ENCODE data around the gene ADNP. TPM values are rescaled to one million over a fixed set of nuclear protein-coding genes. Genes with fewer than 3 reads are reported as not detected.

The ADNP gene
- total RNA-seq, 3 donors from 2014 or later (not counting 1 experiment from before 2014, with no cell fraction given): 56.8 to 75.8 (median 66.8) TPM

- ATAC-seq (no peak), DNase-seq (no peak)
- TF ChIP-seq, protein P1, sequence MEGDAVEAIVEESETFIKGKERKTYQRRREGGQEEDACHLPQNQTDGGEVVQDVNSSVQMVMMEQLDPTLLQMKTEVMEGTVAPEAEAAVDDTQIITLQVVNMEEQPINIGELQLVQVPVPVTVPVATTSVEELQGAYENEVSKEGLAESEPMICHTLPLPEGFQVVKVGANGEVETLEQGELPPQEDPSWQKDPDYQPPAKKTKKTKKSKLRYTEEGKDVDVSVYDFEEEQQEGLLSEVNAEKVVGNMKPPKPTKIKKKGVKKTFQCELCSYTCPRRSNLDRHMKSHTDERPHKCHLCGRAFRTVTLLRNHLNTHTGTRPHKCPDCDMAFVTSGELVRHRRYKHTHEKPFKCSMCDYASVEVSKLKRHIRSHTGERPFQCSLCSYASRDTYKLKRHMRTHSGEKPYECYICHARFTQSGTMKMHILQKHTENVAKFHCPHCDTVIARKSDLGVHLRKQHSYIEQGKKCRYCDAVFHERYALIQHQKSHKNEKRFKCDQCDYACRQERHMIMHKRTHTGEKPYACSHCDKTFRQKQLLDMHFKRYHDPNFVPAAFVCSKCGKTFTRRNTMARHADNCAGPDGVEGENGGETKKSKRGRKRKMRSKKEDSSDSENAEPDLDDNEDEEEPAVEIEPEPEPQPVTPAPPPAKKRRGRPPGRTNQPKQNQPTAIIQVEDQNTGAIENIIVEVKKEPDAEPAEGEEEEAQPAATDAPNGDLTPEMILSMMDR (IDR thresholded peaks at IDR 0.05): no peak
- Histone ChIP-seq H3K9me3 (ENCODE audit: control insufficient read depth, insufficient read depth, low read length) (no peaks in the 10 kb centered on the region), H3K4me1 (ENCODE audit: control insufficient read depth, insufficient read depth, low read length) (peaks cover 18% of the 10 kb centered on the region), H3K4me3 (ENCODE audit: low read length) (no peak overlapping the region), H3K27me3 (ENCODE audit: control insufficient read depth, insufficient read depth, low read length) (no peaks in the 10 kb centered on the region), H3K27ac (ENCODE audit: low read length) (no peak overlapping the region), H3K36me3 (ENCODE audit: control insufficient read depth, insufficient read depth, low read length) (no peaks in the 10 kb centered on the region)
- intact Hi-C loops (cut with micrococcal nuclease): no loop called here
- Mint-ChIP-seq H3K4me1 (peaks cover 10 to 20% of the 10 kb centered on the region in 2 donors), H3K4me3 (no peak overlapping the region), H3K9me3 (no peaks in the 10 kb centered on the region), H3K27ac (peak overlapping the region in 1 of 2 donors; percentile 35), H3K36me3 (no peaks in the 10 kb centered on the region), H3K27me3 (ENCODE audit: low read depth in 2 of 2) (no peaks in the 10 kb centered on the region)
- 63% methylated on average over 16 of the region's 18 CpGs for WGBS (ENCODE audit: insufficient coverage)
Observed at GRCh38 chr20:50848846-50849673, 82.2 kb downstream of the ADNP start.

DNA sequence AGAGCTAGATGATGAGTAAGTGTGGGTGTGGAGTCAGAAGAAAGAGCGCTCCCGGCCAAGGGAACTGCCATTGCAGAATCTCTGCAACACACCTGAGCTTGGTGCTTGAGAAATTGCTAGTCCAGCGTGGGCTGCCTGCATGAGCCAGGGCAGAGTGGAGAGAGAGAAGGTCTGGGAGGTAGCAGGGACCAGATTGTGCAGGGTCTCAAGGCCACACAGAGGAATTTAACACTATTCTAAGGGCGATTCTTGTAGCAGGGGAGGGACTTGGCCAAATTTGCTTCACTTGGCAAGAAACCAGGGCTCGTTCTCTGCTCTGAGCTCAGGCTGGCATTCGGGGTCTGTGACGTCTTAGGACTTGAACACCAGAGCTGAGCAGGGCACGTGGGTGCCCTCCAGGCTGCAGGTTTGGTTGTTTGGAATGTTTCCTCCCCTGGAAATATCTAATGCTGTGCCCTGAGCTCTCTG lies 82.9 kb downstream of the ADNP start:
- Mint-ChIP-seq H3K4me3 (no peak overlapping the region), H3K27ac (peak overlapping the region in 1 of 2 donors; percentile 3), H3K4me1 (peaks cover 10 to 20% of the 10 kb centered on the region in 2 donors), H3K36me3 (no peaks in the 10 kb centered on the region), H3K9me3 (no peaks in the 10 kb centered on the region), H3K27me3 (ENCODE audit: low read depth in 2 of 2) (no peaks in the 10 kb centered on the region)
- TF ChIP-seq, protein P1 (IDR thresholded peaks at IDR 0.05): no peak
- peaks cover 18% of the 10 kb centered on the region for H3K4me1 ChIP-seq (ENCODE audit: control insufficient read depth, insufficient read depth, low read length)
- no peaks in the 10 kb centered on the region for H3K27me3 ChIP-seq (ENCODE audit: control insufficient read depth, insufficient read depth, low read length)
- DNase-seq: no peak
- H3K9me3 ChIP-seq (ENCODE audit: control insufficient read depth, insufficient read depth, low read length): no peaks in the 10 kb centered on the region
- intact Hi-C loops (cut with micrococcal nuclease): no loop called here
- 83% methylated on average over 8 of the region's 8 CpGs for WGBS (ENCODE audit: insufficient coverage)
- no peak for ATAC-seq
- no peaks in the 10 kb centered on the region for H3K36me3 ChIP-seq (ENCODE audit: control insufficient read depth, insufficient read depth, low read length)
- no peak overlapping the region for H3K27ac ChIP-seq (ENCODE audit: low read length)
- no peak overlapping the region for H3K4me3 ChIP-seq (ENCODE audit: low read length)

DNA sequence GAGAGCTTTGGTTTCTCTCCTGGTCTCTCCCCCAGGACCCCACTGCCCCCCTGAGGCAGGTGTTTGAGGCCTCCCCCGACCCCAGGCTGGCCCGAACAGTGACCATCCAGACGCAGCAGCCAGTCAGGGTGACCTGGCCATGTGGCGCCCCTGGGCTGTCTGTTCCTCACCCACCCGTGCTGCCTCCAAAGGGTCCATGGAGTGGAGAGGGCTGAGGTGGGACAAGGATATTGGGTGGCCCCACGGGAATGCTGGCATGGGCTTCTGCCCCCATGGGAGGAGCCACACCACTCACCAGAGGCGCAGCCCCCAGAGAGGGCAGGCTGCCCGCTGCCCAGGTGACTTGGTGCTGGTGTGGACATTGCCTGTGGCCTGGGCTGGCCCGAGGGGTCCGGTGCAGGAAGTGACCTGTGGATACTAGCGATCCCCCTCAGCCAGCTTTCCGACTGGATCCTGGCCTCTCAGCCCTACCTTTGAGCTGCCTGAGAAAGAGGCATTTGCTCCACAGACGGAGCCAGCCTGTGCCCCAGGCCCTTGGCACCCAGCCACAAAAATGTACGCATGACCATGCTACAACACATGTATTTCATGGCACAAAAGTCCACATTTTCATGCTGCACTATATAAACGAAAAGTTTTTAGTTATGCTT lies 85.5 kb downstream of the ADNP start:
- peaks cover 10 to 20% of the 10 kb centered on the region in 2 donors for H3K4me1 Mint-ChIP-seq

More for the DNA sequence above, 85.5 kb downstream of the ADNP start:
- Mint-ChIP-seq H3K4me3 (no peak overlapping the region), H3K27ac (no peak overlapping the region), H3K9me3 (no peaks in the 10 kb centered on the region), H3K27me3 (ENCODE audit: low read depth in 2 of 2) (no peaks in the 10 kb centered on the region), H3K36me3 (no peaks in the 10 kb centered on the region)
- 97% methylated on average over 14 of the region's 15 CpGs for WGBS (ENCODE audit: insufficient coverage)
- H3K4me1 ChIP-seq (ENCODE audit: control insufficient read depth, insufficient read depth, low read length): peaks cover 18% of the 10 kb centered on the region
- intact Hi-C loops (cut with micrococcal nuclease): no loop called here
- DNase-seq (no peak), ATAC-seq (no peak)
- no peaks in the 10 kb centered on the region for H3K27me3 ChIP-seq (ENCODE audit: control insufficient read depth, insufficient read depth, low read length)
- H3K36me3 ChIP-seq (ENCODE audit: control insufficient read depth, insufficient read depth, low read length): peaks cover 2% of the 10 kb centered on the region
- H3K4me3 ChIP-seq (ENCODE audit: low read length): no peak overlapping the region
- H3K9me3 ChIP-seq (ENCODE audit: control insufficient read depth, insufficient read depth, low read length): no peaks in the 10 kb centered on the region
- TF ChIP-seq, protein P1 (IDR thresholded peaks at IDR 0.05): no peak
- no peak overlapping the region for H3K27ac ChIP-seq (ENCODE audit: low read length)

Data from natural killer cell (primary cell).